ENCODE results near the gene YBX2. TPM values are rescaled to one million over a fixed set of nuclear protein-coding genes. Genes with fewer than 3 reads are reported as not detected.

Gene YBX2
- total and polyA plus RNA-seq, 2 donors (not counting 3 experiments of a cell fraction or from before 2014, with no cell fraction given) = 0.15 to 0.31 TPM

DNA sequence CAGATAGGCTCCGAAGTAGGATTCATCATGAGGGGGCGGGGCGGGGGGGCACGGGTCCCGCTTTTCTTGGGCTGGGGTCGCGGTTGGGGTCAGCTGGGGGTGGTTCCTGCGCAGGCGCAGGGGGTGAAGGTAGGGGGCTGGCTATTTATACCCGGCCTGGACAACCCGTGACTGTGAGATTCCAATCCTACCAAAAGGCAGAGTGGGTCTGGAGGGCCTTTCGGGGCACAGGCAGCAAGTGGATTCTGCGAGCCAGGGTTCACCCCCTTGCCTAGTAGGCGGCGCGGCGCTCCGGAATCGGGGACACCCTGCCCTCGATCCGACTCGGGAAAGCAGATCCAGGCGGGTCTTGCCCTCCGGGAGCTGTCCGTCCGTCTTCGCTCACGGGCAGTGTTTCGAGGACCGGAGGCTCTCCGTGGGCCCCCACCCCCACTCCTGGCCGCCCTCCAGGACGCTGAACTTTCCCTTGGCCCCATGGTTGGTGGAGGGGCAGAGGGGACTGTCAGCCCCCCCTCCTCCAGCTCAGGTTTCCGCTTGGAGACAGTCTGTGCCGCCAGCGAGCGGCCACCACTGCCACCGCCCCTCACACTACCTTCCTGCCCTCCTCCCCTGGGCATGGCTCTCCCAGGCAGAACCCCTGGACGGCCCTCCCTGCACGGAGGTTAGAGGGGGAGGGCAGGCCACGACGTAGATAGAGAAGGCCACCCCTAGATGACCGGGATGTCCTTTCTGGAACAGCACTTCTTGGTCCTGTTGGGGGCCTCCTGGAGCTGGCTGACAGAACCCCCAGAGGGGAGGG, 12.3 kb downstream of the YBX2 start:
- Histone ChIP-seq H3K27ac (ENCODE audit: insufficient read depth, low read depth, low read length) (no peak overlapping the region), H2AFZ (ENCODE audit: low read depth, low read length) (peak overlapping the region; percentile 76), H3K9ac (replicated peaks; ENCODE audit: extremely low read depth, insufficient read depth, low read length) (no peak overlapping the region), H3K9me1 (replicated peaks; ENCODE audit: control insufficient read depth, extremely low read depth, insufficient read depth, low read length) (no peaks in the 10 kb centered on the region), H3K27me3 (ENCODE audit: control insufficient read depth in 2 of 2, insufficient read depth in 2 of 2, low read length in 2 of 2) (peaks cover 5 to 9% of the 10 kb centered on the region in 2 experiments), H4K20me1 (replicated peaks; ENCODE audit: control insufficient read depth, extremely low read depth, insufficient read depth, low read length) (no peaks in the 10 kb centered on the region), H3K4me3 (replicated peaks in 1 of 3; ENCODE audit: insufficient read depth in 1 of 3, low read depth in 1 of 3, low read length in 3 of 3) (peak overlapping the region in 1 of 3 experiments; percentile 28), H3K36me3 (ENCODE audit: control insufficient read depth in 2 of 2, extremely low read depth in 1 of 2, insufficient read depth in 2 of 2, low read length in 2 of 2) (no peaks in the 10 kb centered on the region), H3K4me1 (ENCODE audit: control insufficient read depth, extremely low read depth, insufficient read depth, low read length) (peaks cover 9% of the 10 kb centered on the region), H3K4me2 (ENCODE audit: insufficient read depth, low read length) (peak overlapping the region; percentile 62), H3K79me2 (ENCODE audit: control insufficient read depth, insufficient read depth, low read length) (no peaks in the 10 kb centered on the region), H3K9me3 (replicated peaks; ENCODE audit: control insufficient read depth, insufficient read depth, low read length) (no peaks in the 10 kb centered on the region)
- dilution Hi-C loops (cut with MboI; ENCODE audit: extremely low pct_ligation_motif_present, low sequenced_read_pairs) = no loop called here
- ChIA-PET POLR2A (no interaction called here), CTCF (interaction anchor here (0.6 to 10.2 kb wide), 6 partner anchors 9 to 220 kb away, joined by 3 to 170 read pairs (median 4); partner anchors contain the start of gene GPS2)
- DNase-seq (ENCODE audit: low read depth, low spot score) = no peak
- TF ChIP-seq, protein P1, sequence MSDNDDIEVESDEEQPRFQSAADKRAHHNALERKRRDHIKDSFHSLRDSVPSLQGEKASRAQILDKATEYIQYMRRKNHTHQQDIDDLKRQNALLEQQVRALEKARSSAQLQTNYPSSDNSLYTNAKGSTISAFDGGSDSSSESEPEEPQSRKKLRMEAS (IDR thresholded peaks at IDR 0.05; ENCODE audit: insufficient read depth, insufficient read length) = no peak
- TF ChIP-seq CTCF (IDR thresholded peaks at IDR 0.05; ENCODE audit: extremely low read depth in 1 of 2, insufficient read depth in 1 of 2, low read depth in 1 of 2, low read length in 2 of 2) (no peak), POLR2A (IDR thresholded peaks at IDR 0.05; ENCODE audit: low read depth, low read length) (no peak), POLR2AphosphoS5 (IDR thresholded peaks at IDR 0.05; ENCODE audit: insufficient read depth, low read depth, low read length) (no peak), MYC (IDR thresholded peaks at IDR 0.05; ENCODE audit: low read depth, low read length) (no peak), EZH2 (IDR thresholded peaks at IDR 0.05; ENCODE audit: borderline replicate concordance, low read depth, low read length, severe bottlenecking) (peak; percentile 70)
- no peak for FAIRE-seq
- BruUV-seq (replicated peaks) = no TSS peak
- intact Hi-C loops (cut with micrococcal nuclease) = loop anchor here (1.0 to 2.0 kb wide), 2 partner anchors 30 to 39 kb away; partner anchors contain the start of genes ELP5 and GABARAP

Data from endothelial cell of umbilical vein (primary cell).